ENCODE measurements around the gene HADHA. TPM values are rescaled to one million over a fixed set of nuclear protein-coding genes. Genes with fewer than 3 reads are reported as not detected.

The HADHA gene
- total and polyA plus RNA-seq, 3 experiments from 2014 or later: 116 to 126 (median 122) TPM

DNA sequence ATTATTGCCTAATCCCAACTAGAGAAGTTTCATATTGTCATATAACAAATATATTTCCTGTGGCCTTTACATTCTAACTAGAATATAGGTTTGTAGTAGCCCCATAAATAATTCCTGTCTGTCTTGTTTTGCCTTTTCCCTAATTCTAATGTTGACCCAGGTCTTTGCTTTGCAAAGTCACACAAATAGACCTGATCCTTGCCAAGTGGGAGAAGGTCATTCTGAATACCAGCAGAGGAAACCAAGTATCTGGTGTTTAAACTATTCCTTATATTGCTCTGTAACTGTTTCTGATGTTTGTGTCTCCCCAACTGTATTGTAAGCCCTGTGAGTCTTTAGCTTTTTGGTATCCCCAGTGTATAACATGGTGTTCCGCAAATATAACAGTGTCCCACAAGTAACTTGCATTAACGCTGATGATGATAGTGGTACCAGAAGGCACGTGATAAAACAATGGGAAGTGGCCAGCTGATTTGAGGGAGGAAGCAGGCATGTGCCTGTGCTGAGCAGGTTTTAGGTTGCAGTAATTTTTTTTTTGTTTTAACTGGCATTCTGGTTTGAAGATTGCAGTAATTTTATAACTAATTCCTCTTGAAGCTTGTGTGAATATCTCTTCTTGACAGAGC, 11.4 kb upstream of the HADHA start:
- Histone ChIP-seq H3K4me3 (ENCODE audit: low read length) (no peak overlapping the region), H3K4me1 (ENCODE audit: insufficient read depth, low read length) (no peaks in the 10 kb centered on the region), H3K36me3 (ENCODE audit: insufficient read depth, low read length) (no peaks in the 10 kb centered on the region), H3K9me3 (ENCODE audit: low read length) (no peaks in the 10 kb centered on the region), H3K27ac (ENCODE audit: low read depth, low read length) (no peak overlapping the region), H3K27me3 (ENCODE audit: insufficient read depth, low read length, poor library complexity, severe bottlenecking) (no peaks in the 10 kb centered on the region)
- Mint-ChIP-seq H3K27ac (no peak overlapping the region), H3K4me3 (no peak overlapping the region), H3K36me3 (peaks cover 0 to 56% (median 1%) of the 10 kb centered on the region in 3 donors), H3K4me1 (peaks cover 18 to 35% (median 32%) of the 10 kb centered on the region in 3 donors), H3K27me3 (peaks cover 0 to 1% of the 10 kb centered on the region in 2 donors), H3K9me3 (no peaks in the 10 kb centered on the region)
- ChIA-PET CTCF (no interaction called here), POLR2A (no interaction called here)
- no peak for DNase-seq

DNA sequence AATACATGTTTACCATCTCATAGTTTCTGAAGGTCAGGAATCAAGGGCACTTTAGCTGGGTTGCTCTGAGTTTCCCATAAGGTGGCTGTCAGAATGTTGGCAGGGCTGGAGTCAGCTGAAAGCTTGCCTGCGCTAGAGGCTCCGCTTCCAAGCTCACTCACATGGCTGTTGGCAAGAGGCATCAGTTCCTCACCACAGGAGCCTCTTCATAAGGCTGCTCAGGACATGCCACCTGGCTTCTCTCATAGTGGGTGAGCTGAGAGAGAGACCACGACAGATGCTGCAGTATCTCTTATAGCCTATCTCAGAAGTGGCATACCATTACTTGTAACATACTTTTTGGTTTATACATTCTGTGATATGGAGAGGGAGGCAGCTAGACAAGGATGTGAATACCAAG, 7.5 kb upstream of the HADHA start:
- Histone ChIP-seq H3K27ac (ENCODE audit: low read depth, low read length) (no peak overlapping the region), H3K4me3 (ENCODE audit: low read length) (no peak overlapping the region), H3K36me3 (ENCODE audit: insufficient read depth, low read length) (no peaks in the 10 kb centered on the region), H3K27me3 (ENCODE audit: insufficient read depth, low read length, poor library complexity, severe bottlenecking) (no peaks in the 10 kb centered on the region), H3K9me3 (ENCODE audit: low read length) (no peaks in the 10 kb centered on the region), H3K4me1 (ENCODE audit: insufficient read depth, low read length) (peaks cover 2% of the 10 kb centered on the region)
- peaks cover 28 to 64% (median 46%) of the 10 kb centered on the region in 3 donors for H3K4me1 Mint-ChIP-seq
- no peaks in the 10 kb centered on the region for H3K9me3 Mint-ChIP-seq
- DNase-seq: no peak
- peak overlapping the region in 1 of 8 donors; percentile 38 for H3K27ac Mint-ChIP-seq
- peaks cover 0 to 26% (median 0%) of the 10 kb centered on the region in 3 donors for H3K36me3 Mint-ChIP-seq
- CTCF ChIA-PET: no interaction called here
- no peak overlapping the region for H3K4me3 Mint-ChIP-seq
- POLR2A ChIA-PET: no interaction called here
- no peaks in the 10 kb centered on the region for H3K27me3 Mint-ChIP-seq

DNA sequence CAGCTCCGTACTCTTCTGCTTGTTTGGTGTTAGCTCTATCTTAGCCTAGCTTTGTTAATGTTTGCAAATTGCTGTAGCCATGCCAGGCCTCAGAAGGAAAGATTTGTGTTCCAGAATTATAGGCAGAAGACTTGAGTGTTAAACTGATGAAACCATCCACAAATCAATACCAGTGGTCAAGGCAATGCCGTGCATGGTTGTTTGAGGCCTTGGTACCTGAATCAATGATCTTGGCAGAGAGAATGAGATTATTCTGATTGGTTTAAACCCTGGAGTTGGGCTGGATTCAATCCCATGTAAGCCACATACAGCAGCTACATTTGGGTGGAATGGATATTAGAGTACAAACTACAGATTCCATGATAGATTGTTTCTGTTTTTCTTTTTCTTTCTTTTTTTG, 5.2 kb upstream of the HADHA start:
- H3K27me3 Mint-ChIP-seq: no peaks in the 10 kb centered on the region
- POLR2A ChIA-PET: no interaction called here
- H3K4me1 Mint-ChIP-seq: peaks cover 41 to 72% (median 54%) of the 10 kb centered on the region in 3 donors
- no peak for DNase-seq
- H3K27me3 ChIP-seq (ENCODE audit: insufficient read depth, low read length, poor library complexity, severe bottlenecking): no peaks in the 10 kb centered on the region
- H3K27ac ChIP-seq (ENCODE audit: low read depth, low read length): no peak overlapping the region
- H3K4me1 ChIP-seq (ENCODE audit: insufficient read depth, low read length): peaks cover 17% of the 10 kb centered on the region
- no peaks in the 10 kb centered on the region for H3K9me3 ChIP-seq (ENCODE audit: low read length)
- H3K36me3 ChIP-seq (ENCODE audit: insufficient read depth, low read length): no peaks in the 10 kb centered on the region
- no peak overlapping the region for H3K4me3 ChIP-seq (ENCODE audit: low read length)
- CTCF ChIA-PET: no interaction called here
- H3K36me3 Mint-ChIP-seq: peaks cover 0 to 16% (median 0%) of the 10 kb centered on the region in 3 donors
- H3K27ac Mint-ChIP-seq: no peak overlapping the region
- H3K4me3 Mint-ChIP-seq: no peak overlapping the region
- H3K9me3 Mint-ChIP-seq: no peaks in the 10 kb centered on the region

DNA sequence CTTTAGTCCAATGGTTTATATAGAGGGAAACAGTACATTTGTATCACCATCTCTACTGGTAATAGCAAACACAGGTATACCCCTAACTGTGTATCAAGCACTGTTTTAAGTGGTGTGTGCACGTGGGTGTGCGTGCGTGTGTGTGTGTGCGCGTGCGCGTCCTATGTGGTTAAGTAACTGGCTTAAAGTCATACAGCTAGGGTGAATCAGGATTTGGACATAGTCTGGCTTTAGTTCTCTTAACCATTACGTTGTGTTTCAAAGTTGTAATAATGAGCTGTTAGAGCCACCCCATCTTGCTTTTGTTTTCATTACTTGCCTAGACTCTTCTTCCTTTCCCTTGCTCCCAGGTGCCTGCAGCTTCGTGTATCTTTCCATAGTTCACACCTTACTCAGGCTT, 2.4 kb upstream of the HADHA start:
- Histone ChIP-seq H3K36me3 (ENCODE audit: insufficient read depth, low read length) (no peaks in the 10 kb centered on the region), H3K4me1 (ENCODE audit: insufficient read depth, low read length) (peaks cover 36% of the 10 kb centered on the region), H3K27me3 (ENCODE audit: insufficient read depth, low read length, poor library complexity, severe bottlenecking) (no peaks in the 10 kb centered on the region), H3K27ac (ENCODE audit: low read depth, low read length) (no peak overlapping the region), H3K4me3 (ENCODE audit: low read length) (no peak overlapping the region), H3K9me3 (ENCODE audit: low read length) (no peaks in the 10 kb centered on the region)
- peak in 1 of 5 donors; percentile 49 for DNase-seq
- H3K27me3 Mint-ChIP-seq: peaks cover 0 to 1% of the 10 kb centered on the region in 2 donors
- H3K4me1 Mint-ChIP-seq: peaks cover 48 to 71% (median 60%) of the 10 kb centered on the region in 3 donors
- no peaks in the 10 kb centered on the region for H3K9me3 Mint-ChIP-seq
- POLR2A ChIA-PET: interaction anchor here (0.6 kb wide), 2 partner anchors 53 to 1888 kb away, joined by 3 to 4 read pairs; no protein-coding TSS in a partner anchor
- H3K27ac Mint-ChIP-seq: peak overlapping the region in 4 of 8 donors; percentile 2 to 90 (median 68)
- H3K4me3 Mint-ChIP-seq: peak overlapping the region; percentile 40 to 98 (median 63)
- H3K36me3 Mint-ChIP-seq: peaks cover 0 to 18% (median 0%) of the 10 kb centered on the region in 3 donors
- CTCF ChIA-PET: interaction anchor here (0.9 kb wide), 1 partner anchor 11 kb away, joined by 3 read pairs; no protein-coding TSS in a partner anchor

DNA sequence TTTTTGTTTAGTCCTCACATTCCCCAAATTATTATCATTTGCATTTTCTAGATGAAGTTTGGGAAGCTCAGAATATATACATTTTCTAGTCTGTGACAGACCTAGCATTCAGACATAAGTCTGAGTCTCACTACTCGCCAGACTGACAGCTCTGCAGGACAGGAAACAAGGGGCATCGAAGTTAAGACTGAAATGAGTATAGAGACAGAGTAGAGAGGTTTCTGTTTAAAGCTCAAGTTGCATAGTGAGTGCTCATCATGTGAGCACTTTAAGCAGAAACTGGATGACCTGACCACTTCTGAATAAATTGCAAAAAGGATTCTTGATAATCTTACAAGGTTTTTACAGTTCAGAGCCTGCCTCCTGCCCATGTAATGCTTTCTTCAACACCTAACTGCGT, 1.4 kb upstream of the HADHA start:
- ChIA-PET CTCF (no interaction called here), POLR2A (interaction anchor here (2.0 kb wide), 1 partner anchor 100 kb away, joined by 9 read pairs; the partner anchor contains the start of gene SELENOI)
- H3K4me3 ChIP-seq (ENCODE audit: low read length): peak overlapping the region; percentile 99
- no peak for DNase-seq
- no peaks in the 10 kb centered on the region for H3K9me3 ChIP-seq (ENCODE audit: low read length)
- Mint-ChIP-seq H3K27me3 (peaks cover 0 to 1% of the 10 kb centered on the region in 2 donors), H3K4me1 (peaks cover 45 to 69% (median 62%) of the 10 kb centered on the region in 3 donors), H3K27ac (peak overlapping the region; percentile 90 to 100 (median 100)), H3K4me3 (peak overlapping the region; percentile 95 to 99 (median 98)), H3K9me3 (no peaks in the 10 kb centered on the region), H3K36me3 (peaks cover 0 to 18% (median 0%) of the 10 kb centered on the region in 3 donors)
- no peaks in the 10 kb centered on the region for H3K36me3 ChIP-seq (ENCODE audit: insufficient read depth, low read length)
- H3K4me1 ChIP-seq (ENCODE audit: insufficient read depth, low read length): peaks cover 41% of the 10 kb centered on the region
- no peaks in the 10 kb centered on the region for H3K27me3 ChIP-seq (ENCODE audit: insufficient read depth, low read length, poor library complexity, severe bottlenecking)
- peak overlapping the region; percentile 98 for H3K27ac ChIP-seq (ENCODE audit: low read depth, low read length)

DNA sequence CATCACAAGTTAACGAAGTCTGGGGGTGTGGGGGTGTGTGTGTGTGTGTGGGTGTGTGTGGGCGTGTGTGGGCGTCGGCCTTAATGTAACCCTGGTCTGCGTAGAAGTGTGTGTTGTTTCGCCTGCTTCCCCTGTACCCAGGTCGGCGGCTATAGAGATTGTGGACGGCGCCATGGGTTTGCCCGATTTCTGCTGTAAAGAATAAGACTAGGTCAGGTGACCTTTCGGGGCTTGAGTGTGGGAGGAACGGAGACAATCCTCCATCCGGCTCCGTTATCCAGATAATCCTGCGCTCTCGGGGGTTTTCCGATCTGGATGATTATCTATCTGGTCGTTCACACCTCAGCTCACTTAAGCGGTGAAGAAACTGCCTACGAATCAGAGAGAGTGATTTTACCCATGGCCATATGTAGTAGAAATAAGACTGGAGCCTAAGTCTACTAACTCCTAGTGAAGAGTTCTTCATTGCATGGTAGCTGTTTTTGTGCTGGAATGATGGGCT, 850 bp upstream of the HADHA start:
- Histone ChIP-seq H3K4me1 (ENCODE audit: insufficient read depth, low read length) (peaks cover 42% of the 10 kb centered on the region), H3K27me3 (ENCODE audit: insufficient read depth, low read length, poor library complexity, severe bottlenecking) (no peaks in the 10 kb centered on the region), H3K36me3 (ENCODE audit: insufficient read depth, low read length) (no peaks in the 10 kb centered on the region), H3K4me3 (ENCODE audit: low read length) (peak overlapping the region; percentile 99), H3K9me3 (ENCODE audit: low read length) (no peaks in the 10 kb centered on the region), H3K27ac (ENCODE audit: low read depth, low read length) (peak overlapping the region; percentile 98)
- ChIA-PET POLR2A (interaction anchor here (2.0 kb wide), 1 partner anchor 101 kb away, joined by 9 read pairs; the partner anchor contains the start of gene SELENOI), CTCF (no interaction called here)
- peak overlapping the region; percentile 95 to 99 (median 98) for H3K4me3 Mint-ChIP-seq
- H3K27ac Mint-ChIP-seq: peak overlapping the region; percentile 90 to 100 (median 100)
- no peaks in the 10 kb centered on the region for H3K9me3 Mint-ChIP-seq
- peak in 4 of 5 donors; percentile 33 to 68 (median 51) for DNase-seq
- H3K36me3 Mint-ChIP-seq: peaks cover 0 to 20% (median 0%) of the 10 kb centered on the region in 3 donors
- H3K4me1 Mint-ChIP-seq: peaks cover 48 to 72% (median 65%) of the 10 kb centered on the region in 3 donors
- H3K27me3 Mint-ChIP-seq: peaks cover 0 to 1% of the 10 kb centered on the region in 2 donors

DNA sequence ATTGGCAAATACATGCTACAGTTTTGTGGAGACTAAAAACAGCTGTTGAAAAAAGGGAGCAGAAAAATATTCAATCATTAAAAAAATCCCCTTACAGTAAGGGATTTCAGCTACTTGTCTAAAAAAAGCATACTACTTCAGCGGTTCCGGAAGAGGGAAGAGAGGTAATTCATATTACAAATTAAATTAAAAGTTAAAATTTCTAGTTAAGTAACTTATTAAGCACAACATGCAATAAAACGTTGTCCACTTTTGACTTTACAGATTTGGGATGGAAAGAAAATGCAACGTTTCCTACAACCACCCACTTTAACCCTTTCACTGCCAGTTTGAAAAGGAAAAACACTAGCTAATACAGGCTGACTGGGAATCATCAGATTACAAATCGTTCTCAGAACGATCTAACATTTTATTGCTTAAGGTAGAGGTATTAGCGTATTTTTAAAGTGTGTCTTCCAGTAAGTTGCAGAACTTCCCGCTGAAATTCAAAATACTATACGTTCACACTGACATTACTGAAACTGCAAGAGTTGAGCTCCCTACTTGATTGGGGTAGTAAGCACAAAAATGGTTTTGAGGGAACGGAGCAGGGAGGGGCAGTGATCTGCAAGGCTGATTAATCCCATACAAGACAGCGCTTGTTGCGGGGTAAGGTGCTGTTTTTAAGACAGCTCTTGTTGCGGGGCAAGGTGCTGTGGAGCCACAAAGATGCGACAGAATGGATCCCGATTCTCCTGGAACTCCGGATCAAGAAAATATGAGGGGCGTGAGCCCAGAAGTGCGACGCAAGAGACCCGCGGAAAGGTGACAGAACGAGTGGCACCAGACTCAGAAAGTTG, 743 bp downstream of the HADHA start:
- peak overlapping the region; percentile 98 for H3K27ac ChIP-seq (ENCODE audit: low read depth, low read length)
- peaks cover 2% of the 10 kb centered on the region for H3K36me3 ChIP-seq (ENCODE audit: insufficient read depth, low read length)
- H3K27me3 Mint-ChIP-seq: peaks cover 0 to 1% of the 10 kb centered on the region in 2 donors
- H3K9me3 Mint-ChIP-seq: no peaks in the 10 kb centered on the region
- peak overlapping the region; percentile 95 to 99 (median 98) for H3K4me3 Mint-ChIP-seq
- peaks cover 53 to 72% (median 70%) of the 10 kb centered on the region in 3 donors for H3K4me1 Mint-ChIP-seq
- peaks cover 42% of the 10 kb centered on the region for H3K4me1 ChIP-seq (ENCODE audit: insufficient read depth, low read length)
- H3K9me3 ChIP-seq (ENCODE audit: low read length): no peaks in the 10 kb centered on the region
- H3K27ac Mint-ChIP-seq: peak overlapping the region; percentile 90 to 100 (median 100)
- POLR2A ChIA-PET: interaction anchor here (1.0 to 2.0 kb wide), 4 partner anchors 59 to 365 kb away, joined by 3 to 9 read pairs (median 6); partner anchors contain the start of genes KIF3C and SELENOI
- peak overlapping the region; percentile 99 for H3K4me3 ChIP-seq (ENCODE audit: low read length)
- peak in 2 of 5 donors; percentile 5 to 20 for DNase-seq
- H3K36me3 Mint-ChIP-seq: peaks cover 0 to 26% (median 0%) of the 10 kb centered on the region in 3 donors
- CTCF ChIA-PET: interaction anchor here (1.0 to 1.5 kb wide), 3 partner anchors 9 to 59 kb away, joined by 3 to 5 read pairs (median 3); no protein-coding TSS in a partner anchor
- H3K27me3 ChIP-seq (ENCODE audit: insufficient read depth, low read length, poor library complexity, severe bottlenecking): no peaks in the 10 kb centered on the region

Data from CD8-positive, alpha-beta memory T cell (primary cell).